Activated CD4-positive, alpha-beta T cell treated with anti-CD3 and anti-CD28 coated beads, Interleukin-2, amount 10 ng/mL, durations not matched to agents 7 days and 5 days (primary cell): Measurements from ENCODE around the gene NDST1. TPM values are rescaled to one million over a fixed set of nuclear protein-coding genes. Genes with fewer than 3 reads are reported as not detected.
A peak's percentile ranks its signal among the peaks of the same experiment; 100 is the strongest.

Source experiments
- CTCF ChIA-PET: fragments of 350-600 bp; sonication (Branson Sonifier 250); formaldehyde crosslinking; loops from one replicate; lab custom pipeline; 2021; ENCODE audit warnings: antibody characterized with exemption; lab: Charles Lee
- POLR2A ChIA-PET: fragments of 350-600 bp; sonication (Branson Sonifier 250); formaldehyde crosslinking; loops from one replicate; lab custom pipeline; 2021; ENCODE audit warnings: antibody characterized with exemption; lab: Charles Lee
- DNase-seq: peaks from one replicate; pipeline ENCODE4 v3.0.0-alpha.2; 2020
- H3K27ac Mint-ChIP-seq: one replicate; pipeline ENCODE4 v1.8.0; 2021; ENCODE audit warnings: mild to moderate bottlenecking, moderate library complexity, mixed read lengths
- H3K27me3 Mint-ChIP-seq: one replicate; pipeline ENCODE4 v1.8.0; 2021; ENCODE audit warnings: mixed read lengths
- H3K36me3 Mint-ChIP-seq: one replicate; pipeline ENCODE4 v1.8.0; 2021; ENCODE audit warnings: low read depth, mixed read lengths
- H3K4me1 Mint-ChIP-seq: one replicate; pipeline ENCODE4 v1.8.0; 2021; ENCODE audit warnings: mixed read lengths
- H3K4me3 Mint-ChIP-seq: one replicate; pipeline ENCODE4 v1.8.0; 2021; ENCODE audit warnings: mild to moderate bottlenecking, moderate library complexity, mixed read lengths
- H3K9me3 Mint-ChIP-seq: one replicate; pipeline ENCODE4 v1.8.0; 2021; ENCODE audit warnings: mixed read lengths
- total RNA-seq, 2 experiments: library from RNA; stranded (reverse); gene quantifications; one replicate each; pipeline ENCODE4 v1.2.3, GENCODE V29; 2021

The NDST1 gene
- total RNA-seq, 2 experiments from 2014 or later: 0.50 to 0.71 TPM

DNA sequence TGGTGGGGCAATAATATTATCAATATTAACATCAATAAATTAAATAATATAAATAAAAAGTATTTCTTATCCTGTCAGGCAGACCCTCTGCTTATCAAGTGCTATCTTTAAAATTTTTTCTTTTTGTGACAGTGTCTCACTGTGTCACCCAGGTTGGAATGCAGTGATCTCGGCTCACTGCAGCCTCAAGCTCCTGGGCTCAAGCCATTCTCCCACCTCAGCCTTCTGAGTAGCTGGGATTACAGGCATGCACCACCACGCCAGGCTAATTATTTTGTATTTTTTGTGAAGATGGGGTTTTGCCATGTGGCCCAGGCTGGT, 53.2 kb downstream of the NDST1 start:
- Mint-ChIP-seq H3K4me1 (no peaks in the 10 kb centered on the region), H3K27ac (no peak overlapping the region), H3K9me3 (no peaks in the 10 kb centered on the region), H3K4me3 (no peak overlapping the region), H3K27me3 (no peaks in the 10 kb centered on the region), H3K36me3 (no peaks in the 10 kb centered on the region)
- ChIA-PET CTCF (interaction anchor here (1.0 to 6.9 kb wide), 3 partner anchors 8 to 286 kb away, joined by 3 to 49 read pairs (median 4); partner anchors contain the start of gene IRGM), POLR2A (no interaction called here)
- DNase-seq: no peak

DNA sequence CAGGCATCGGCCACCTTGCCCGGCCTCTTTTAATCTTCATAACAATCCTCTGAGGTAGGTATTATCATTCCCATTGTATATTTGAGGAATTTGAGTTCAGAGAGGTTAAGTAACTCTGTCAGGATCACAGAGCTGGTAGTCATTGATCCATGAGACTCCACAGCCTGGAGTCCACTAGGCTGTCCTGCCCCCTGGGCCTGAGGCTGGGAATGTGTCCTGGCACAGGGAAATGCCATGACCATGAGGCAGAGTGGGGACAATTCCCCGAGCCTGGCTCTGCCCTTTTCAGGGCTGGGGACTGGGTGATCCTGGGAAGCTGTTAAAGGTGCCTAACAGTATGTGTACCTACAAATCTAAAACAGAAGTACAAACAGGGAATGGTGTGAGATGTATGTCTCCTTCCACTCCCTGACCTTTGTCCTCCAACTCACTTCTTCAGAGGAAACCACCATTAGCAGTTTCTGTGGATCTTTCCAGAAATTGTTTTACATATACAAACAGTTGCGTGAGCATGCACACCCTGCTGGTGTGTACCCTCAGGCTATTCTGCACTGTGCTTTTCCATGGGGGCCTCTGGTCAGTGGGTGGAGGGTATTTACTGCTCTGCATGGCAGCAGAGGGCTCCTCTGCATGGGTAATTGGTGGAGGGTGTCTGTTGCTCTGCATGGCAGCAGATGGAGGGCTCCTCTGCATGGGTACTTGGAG, 53.8 kb downstream of the NDST1 start:
- Mint-ChIP-seq H3K9me3 (no peaks in the 10 kb centered on the region), H3K27me3 (no peaks in the 10 kb centered on the region), H3K36me3 (no peaks in the 10 kb centered on the region), H3K4me1 (no peaks in the 10 kb centered on the region), H3K27ac (no peak overlapping the region), H3K4me3 (no peak overlapping the region)
- no peak for DNase-seq
- ChIA-PET POLR2A (no interaction called here), CTCF (interaction anchor here (1.1 to 6.9 kb wide), 3 partner anchors 9 to 285 kb away, joined by 3 to 49 read pairs (median 4); partner anchors contain the start of gene IRGM)

DNA sequence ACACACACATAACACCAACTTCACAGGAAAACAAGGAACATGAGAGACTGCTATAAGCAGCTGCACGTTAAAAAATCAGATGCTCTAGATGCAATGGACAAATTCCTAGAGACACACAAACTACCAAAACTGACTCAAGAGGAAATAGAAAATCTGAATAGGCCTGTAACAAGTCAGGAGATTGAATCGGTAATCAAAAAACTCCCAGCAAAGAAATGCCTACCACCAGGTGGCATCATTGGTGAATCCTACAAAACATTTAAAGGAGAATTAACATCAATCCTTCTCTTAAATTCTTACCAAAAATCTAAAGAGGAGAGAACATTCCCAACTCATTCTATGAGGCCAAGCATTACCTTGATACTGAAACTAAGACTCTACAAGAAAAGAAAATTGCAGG, 54.9 kb downstream of the NDST1 start:
- Mint-ChIP-seq H3K36me3 (no peaks in the 10 kb centered on the region), H3K27ac (no peak overlapping the region), H3K4me1 (no peaks in the 10 kb centered on the region), H3K4me3 (no peak overlapping the region), H3K27me3 (peaks cover 2% of the 10 kb centered on the region), H3K9me3 (no peaks in the 10 kb centered on the region)
- DNase-seq: peak; percentile 45
- ChIA-PET POLR2A (no interaction called here), CTCF (no interaction called here)

DNA sequence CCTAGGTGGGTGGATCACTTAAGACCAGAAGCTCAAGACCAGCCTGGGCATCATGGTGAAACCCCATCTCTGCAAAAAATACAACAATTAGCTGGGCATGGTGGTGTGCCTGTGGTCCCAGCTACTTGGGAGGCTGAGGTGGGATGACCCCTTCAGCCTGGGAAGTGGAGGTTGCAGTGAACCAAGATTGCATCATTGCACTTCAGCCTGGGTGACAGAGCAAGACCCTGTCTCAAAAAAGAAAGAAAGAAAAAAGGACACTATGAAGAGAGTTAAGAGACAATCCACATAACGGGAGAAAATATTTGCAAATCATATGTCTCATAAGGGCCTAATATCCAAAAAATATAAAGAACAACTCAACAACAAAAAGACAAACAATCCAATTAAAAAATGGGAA, 57.9 kb downstream of the NDST1 start:
- CTCF ChIA-PET: no interaction called here
- no peaks in the 10 kb centered on the region for H3K36me3 Mint-ChIP-seq

DNA sequence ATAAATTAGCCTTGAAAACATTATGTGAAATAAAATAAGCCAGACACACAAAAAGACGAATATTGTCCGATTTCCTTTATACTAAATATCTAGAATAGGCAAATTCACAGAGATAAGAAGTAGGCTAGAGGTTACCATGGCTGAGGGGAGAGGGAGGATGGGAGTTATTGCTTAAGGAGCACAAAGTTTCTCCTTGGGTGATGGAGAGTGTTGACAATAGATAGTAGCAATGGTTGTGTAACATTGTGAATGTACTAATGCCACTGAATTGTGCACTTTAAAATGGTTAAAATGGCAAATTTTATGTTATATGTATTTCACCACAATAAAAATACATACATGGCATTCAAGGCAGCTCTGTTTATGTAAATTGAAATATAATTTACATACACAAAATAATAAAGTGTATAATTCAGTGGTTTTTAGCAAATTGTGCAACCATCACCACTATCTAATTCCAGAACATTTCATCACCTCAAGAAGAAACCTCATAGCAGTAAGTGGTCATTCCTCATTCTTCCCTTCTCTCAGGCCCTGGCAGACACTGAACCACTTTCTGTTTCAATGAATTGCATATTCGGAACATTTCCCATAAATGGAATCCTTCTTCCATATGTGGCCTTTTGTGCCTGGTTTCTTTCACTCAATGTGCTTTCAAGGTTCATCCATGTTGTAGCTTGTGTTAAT, 59.2 kb downstream of the NDST1 start:
- no peak overlapping the region for H3K4me3 Mint-ChIP-seq
- no peaks in the 10 kb centered on the region for H3K9me3 Mint-ChIP-seq
- no peaks in the 10 kb centered on the region for H3K4me1 Mint-ChIP-seq
- ChIA-PET CTCF (no interaction called here), POLR2A (no interaction called here)
- H3K27me3 Mint-ChIP-seq: peaks cover 2% of the 10 kb centered on the region
- DNase-seq: no peak
- no peak overlapping the region for H3K27ac Mint-ChIP-seq
- H3K36me3 Mint-ChIP-seq: no peaks in the 10 kb centered on the region

More for the DNA sequence above, 57.9 kb downstream of the NDST1 start:
- POLR2A ChIA-PET: no interaction called here
- peaks cover 2% of the 10 kb centered on the region for H3K27me3 Mint-ChIP-seq
- no peaks in the 10 kb centered on the region for H3K4me1 Mint-ChIP-seq
- no peak for DNase-seq
- H3K27ac Mint-ChIP-seq: no peak overlapping the region
- H3K9me3 Mint-ChIP-seq: no peaks in the 10 kb centered on the region
- no peak overlapping the region for H3K4me3 Mint-ChIP-seq

DNA sequence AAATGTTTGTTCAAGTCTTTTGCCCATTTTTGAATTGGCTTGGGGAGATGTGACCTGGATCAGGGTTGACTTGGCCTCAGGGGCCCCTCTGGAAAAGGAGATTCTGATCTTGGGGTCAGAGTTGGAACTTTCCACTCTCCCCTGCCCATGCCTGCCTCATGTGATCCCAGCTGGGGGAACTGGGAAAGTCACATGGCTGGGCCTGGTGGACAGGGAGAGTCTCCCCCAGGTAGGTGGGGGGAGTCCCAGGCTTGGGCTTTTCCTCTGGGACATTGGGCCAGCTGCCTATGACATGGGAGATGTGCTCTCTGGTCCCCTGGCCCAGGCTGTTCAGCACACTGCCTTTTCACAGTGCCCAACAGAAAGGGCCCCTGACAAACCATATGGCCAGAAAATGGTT, 60.7 kb downstream of the NDST1 start:
- H3K27ac Mint-ChIP-seq: no peak overlapping the region
- DNase-seq: no peak
- no peak overlapping the region for H3K4me3 Mint-ChIP-seq
- no peaks in the 10 kb centered on the region for H3K4me1 Mint-ChIP-seq
- CTCF ChIA-PET: interaction anchor here (0.5 kb wide), 1 partner anchor 365 kb away, joined by 3 read pairs; no protein-coding TSS in a partner anchor
- POLR2A ChIA-PET: no interaction called here
- H3K9me3 Mint-ChIP-seq: no peaks in the 10 kb centered on the region
- no peaks in the 10 kb centered on the region for H3K36me3 Mint-ChIP-seq
- H3K27me3 Mint-ChIP-seq: peaks cover 2% of the 10 kb centered on the region

DNA sequence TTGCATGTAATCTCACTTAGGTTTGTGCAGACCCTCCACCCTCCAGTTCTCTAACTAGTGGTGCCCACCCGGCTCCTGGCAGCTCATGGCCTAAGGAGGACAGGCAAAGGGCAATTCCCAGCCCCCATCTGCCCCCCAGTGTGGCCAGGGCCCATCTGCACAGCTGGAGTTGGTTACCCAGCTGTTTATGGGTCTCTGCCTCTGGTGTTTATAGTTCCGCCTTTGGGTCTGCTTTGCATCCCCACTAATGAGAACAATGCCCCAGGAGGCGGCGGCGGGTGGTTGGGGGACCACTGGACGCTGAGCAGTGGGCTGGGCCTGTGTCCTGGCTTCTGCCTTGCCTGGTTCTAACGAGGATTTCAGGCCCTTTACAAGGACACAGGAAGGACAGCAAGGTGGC, 62.4 kb downstream of the NDST1 start:
- Mint-ChIP-seq H3K36me3 (no peaks in the 10 kb centered on the region), H3K4me3 (no peak overlapping the region)

DNA sequence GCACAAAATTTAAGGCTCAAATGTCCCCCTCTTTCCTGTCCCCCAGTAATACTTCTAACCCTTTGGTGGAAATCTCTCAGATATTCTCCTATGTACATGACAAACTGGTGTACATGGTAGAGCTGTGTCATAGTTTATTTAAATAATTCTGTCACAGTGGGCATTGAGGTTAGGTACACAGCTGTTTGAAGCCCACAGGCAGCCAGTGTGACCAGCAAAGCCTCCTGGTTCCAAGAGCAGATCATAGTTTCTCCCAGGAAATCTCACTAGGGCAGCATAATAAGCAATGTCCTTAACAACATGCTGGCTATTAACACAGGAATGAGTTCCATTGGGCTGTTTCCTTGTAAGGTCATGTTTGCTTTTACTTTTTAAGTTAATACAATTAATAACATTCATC, 63.9 kb downstream of the NDST1 start:
- Mint-ChIP-seq H3K4me3 (no peak overlapping the region), H3K36me3 (no peaks in the 10 kb centered on the region), H3K9me3 (no peaks in the 10 kb centered on the region), H3K27ac (no peak overlapping the region), H3K27me3 (peaks cover 2% of the 10 kb centered on the region), H3K4me1 (no peaks in the 10 kb centered on the region)
- ChIA-PET POLR2A (no interaction called here), CTCF (no interaction called here)
- no peak for DNase-seq

More for the DNA sequence above, 62.4 kb downstream of the NDST1 start:
- Mint-ChIP-seq H3K9me3 (no peaks in the 10 kb centered on the region), H3K27ac (no peak overlapping the region), H3K27me3 (peaks cover 2% of the 10 kb centered on the region), H3K4me1 (no peaks in the 10 kb centered on the region)
- DNase-seq: no peak
- ChIA-PET POLR2A (no interaction called here), CTCF (no interaction called here)

DNA sequence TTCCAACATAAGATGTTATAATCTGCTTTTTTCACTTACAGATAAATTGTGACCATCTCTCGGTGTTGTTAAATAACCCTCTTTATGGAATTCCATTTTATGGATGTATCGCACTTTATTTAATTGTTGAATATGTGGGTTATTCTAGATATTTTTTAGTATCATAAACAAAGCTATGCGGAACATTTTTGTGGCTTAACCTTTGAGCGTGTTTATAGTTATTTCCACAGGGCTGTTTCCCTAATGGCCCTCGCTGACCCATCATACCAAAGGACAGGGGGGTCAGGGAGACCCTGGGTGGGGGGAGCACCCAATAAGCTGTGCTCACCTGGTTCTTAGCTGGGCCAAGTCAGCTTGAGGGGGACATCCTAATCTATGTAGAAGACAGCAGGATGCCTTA, 65.3 kb downstream of the NDST1 start:
- no peak overlapping the region for H3K27ac Mint-ChIP-seq
- no peaks in the 10 kb centered on the region for H3K4me1 Mint-ChIP-seq
- ChIA-PET POLR2A (no interaction called here), CTCF (no interaction called here)
- no peaks in the 10 kb centered on the region for H3K27me3 Mint-ChIP-seq
- no peak overlapping the region for H3K4me3 Mint-ChIP-seq
- DNase-seq: no peak
- no peaks in the 10 kb centered on the region for H3K9me3 Mint-ChIP-seq
- no peaks in the 10 kb centered on the region for H3K36me3 Mint-ChIP-seq

DNA sequence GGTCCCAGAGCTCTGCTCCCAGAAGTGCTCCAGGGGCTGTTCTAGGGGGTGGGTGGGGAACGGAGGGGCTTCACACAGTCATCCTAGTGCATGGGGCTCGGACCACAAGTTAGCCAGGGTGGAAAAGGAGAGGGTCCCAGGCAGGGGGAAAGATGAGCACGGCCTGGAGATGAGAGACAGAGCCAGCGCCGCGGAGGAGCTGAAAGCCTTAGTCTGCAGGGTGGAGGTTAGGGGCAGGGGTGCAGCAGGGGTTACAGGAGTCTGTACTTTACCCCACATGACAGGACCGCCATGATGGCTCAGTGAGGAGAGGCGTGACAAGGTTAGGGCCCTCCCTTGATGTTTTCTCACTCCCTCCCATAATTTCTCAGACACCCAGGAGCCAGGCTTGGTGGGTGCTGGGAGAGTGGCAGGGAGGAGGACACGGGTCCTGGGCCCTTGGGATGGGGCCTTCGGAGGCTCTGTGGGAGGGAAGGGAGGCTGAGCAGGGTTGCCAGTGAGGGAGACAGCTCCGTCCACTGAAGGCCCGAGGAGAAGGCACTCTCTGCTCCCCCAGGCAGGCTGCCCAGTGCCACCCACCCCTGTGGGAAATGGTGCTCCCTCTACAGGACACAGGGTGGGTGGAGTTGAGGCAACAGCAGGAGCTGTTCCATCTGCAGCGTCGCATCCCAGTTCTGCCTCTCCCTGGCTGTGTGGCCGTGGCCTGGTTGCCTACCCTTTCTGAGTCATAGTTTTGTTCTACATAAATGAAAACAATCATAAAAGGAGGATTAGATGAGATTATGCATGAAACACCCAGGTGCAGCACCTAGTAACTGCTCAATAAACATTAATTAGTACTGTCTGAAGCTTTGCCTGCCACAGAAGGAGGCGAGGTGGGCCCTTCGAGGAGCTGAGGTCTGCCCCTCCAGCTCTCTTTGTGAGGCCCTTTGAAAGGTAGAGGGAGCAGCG, 66.2 kb downstream of the NDST1 start:
- ChIA-PET CTCF (no interaction called here), POLR2A (no interaction called here)
- Mint-ChIP-seq H3K4me1 (no peaks in the 10 kb centered on the region), H3K27me3 (no peaks in the 10 kb centered on the region), H3K27ac (no peak overlapping the region), H3K9me3 (no peaks in the 10 kb centered on the region), H3K4me3 (no peak overlapping the region), H3K36me3 (no peaks in the 10 kb centered on the region)
- no peak for DNase-seq

DNA sequence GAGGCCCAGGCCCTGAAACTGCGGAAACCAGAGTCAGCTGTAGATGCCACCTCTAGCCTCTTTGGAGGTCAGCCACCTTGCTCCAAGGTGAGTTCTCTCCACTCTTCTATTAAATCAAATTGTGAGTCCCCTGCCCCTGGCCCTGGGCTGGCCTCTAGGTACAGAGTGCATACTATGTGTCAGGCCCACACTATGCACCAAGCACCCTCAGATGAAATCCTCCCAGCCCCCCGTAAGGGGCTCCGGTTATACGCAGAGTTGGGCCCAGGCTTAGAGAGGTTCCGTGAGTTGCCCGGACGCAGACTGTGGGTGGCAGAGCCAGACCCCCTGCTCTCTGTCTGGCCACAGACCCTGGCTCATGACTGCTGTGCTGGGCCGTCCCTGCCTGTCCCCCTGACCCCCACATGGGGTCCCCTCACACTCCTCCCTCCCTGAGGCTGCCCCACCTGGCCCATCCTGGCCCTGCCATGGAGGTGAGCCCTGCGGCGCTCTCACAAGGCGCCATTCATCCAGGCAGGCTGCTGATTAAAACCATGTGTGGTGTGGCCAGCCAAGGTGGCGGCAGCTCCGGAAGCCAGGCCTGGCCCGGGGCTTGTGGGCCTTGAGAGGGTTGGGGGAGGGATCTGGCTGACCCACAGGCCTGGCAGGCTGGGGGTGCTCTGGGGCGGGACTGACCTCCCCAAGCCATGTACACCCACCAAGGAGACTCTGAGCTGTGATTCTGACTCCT, 67.1 kb downstream of the NDST1 start:
- Mint-ChIP-seq H3K4me3 (no peak overlapping the region), H3K27me3 (no peaks in the 10 kb centered on the region), H3K9me3 (no peaks in the 10 kb centered on the region), H3K27ac (no peak overlapping the region), H3K4me1 (no peaks in the 10 kb centered on the region), H3K36me3 (no peaks in the 10 kb centered on the region)
- ChIA-PET POLR2A (no interaction called here), CTCF (no interaction called here)
- no peak for DNase-seq

DNA sequence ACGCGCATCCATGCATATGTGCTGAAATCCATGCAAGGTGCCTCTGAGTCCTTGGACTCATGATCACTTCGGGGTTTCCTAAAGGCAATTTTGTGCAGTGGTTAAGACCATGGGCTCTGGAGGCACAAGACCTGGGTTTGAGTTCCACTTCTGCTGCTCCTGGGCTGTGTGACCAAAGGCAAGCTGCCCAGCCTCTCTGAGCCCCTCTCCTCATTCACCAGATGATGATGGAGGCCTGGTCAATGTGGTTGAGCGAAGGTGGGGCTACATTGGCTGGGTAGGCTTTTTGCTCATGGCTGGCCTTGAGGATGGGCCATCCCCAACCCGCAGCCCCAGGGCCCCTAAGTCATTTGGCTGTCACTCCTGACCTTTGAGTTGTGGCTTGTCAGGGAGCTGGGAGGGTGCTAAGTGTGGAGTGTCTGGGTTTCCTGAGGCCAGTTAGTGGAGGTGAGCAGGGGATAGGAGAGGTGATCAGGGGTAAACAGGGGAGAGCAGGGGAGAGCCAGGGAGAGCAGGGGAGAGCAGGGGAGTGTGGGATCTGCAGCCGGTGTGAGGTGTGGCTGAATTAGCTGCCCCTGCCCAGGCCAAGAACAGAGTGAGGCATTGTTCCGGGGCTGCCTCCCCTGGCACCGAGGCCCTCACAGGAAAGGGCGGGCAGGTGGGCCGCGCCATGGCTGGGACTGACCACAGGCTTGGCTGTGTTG, 68.0 kb downstream of the NDST1 start:
- Mint-ChIP-seq H3K27me3 (no peaks in the 10 kb centered on the region), H3K4me3 (no peak overlapping the region), H3K9me3 (no peaks in the 10 kb centered on the region), H3K4me1 (no peaks in the 10 kb centered on the region), H3K36me3 (no peaks in the 10 kb centered on the region), H3K27ac (no peak overlapping the region)
- CTCF ChIA-PET: no interaction called here
- POLR2A ChIA-PET: interaction anchor here (0.5 kb wide), 1 partner anchor 125 kb away, joined by 3 read pairs; the partner anchor contains the start of gene RBM22
- DNase-seq: no peak
